NCI-H345 (cell line): ENCODE results near the gene HEATR5A.
"Not testable (repeated sequence)": the region's sequence is repeated elsewhere in the genome, so short reads cannot be mapped to it uniquely, and the experiment has no call there.

Experiments used
- DNase-seq: peaks from one replicate; lab custom pipeline; 2025; lab: John Stamatoyannopoulos, UW

The HEATR5A gene

GRCh38 chr14:31283578-31284252 is 136.6 kb downstream of the HEATR5A start:
- peak; percentile 16 for DNase-seq

DNA sequence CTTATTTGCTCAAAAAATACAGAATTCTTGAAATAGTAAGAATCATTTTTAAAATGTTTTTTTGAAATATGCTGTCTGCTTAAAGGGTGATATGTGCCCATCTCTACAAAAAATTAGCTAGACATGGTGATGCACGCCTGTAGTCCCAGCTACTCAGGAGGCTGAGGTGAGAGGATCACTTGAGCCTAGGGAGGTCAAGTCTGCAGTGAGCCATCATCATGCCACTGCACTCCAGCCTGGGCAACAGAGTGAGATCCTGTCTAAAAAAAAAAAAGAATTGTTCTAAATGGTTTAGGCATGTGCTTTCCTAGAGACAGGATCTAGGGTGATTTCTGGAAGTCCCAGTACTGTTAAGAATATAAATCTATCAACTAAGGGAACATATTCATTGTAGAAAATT is 137.2 kb downstream of the HEATR5A start:
- DNase-seq: no peak

DNA sequence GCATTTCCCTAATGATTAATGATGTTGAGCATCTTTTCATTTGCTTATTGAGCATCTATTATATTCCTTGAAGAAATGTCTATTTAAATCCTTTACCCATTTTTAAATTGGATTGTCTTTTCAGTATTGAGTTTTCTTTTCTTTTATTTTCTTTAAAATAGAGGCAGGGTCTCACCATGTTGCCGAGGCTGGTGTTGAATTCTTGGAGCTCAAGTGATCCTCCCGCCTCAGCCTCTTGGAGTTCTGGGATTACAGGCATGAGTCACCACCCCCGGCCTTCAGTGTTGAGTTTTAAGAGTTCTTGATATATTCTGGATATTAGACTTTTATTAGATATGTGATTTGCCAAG is 139.5 kb downstream of the HEATR5A start:
- no peak for DNase-seq

DNA sequence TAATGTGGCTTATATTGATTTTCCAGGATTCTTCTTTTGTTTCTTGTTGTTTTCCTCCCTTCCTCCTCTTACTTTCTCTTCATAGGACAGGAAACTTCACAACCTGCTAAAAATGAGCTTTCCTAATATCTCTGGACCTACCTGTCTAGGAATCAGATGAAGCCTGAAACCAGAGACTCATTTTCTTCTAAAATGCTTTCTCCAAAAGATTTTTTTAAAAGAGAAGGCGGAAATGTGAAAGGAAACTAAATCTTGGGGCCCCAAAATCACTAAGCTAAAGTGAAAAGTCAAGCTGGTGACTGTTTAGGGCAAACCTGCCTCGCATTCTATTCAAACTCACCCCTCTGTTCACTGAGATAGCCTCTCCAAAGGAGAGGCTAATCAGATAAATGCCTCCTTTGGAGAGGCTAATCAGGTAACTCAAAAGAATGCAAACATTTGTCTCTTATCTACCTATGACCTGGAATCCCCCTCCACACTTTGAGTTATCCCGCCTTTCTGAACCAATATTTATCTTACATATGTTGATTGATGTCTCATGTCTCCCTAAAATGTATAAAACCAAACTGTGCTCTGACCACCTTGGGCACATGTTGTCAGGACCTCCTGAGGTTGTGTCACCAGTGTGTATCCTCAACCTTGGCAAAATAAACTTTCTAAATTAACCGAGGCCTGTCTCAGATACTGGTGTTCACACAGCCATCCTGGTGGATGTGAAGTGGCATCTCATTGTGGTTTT is 140.0 kb downstream of the HEATR5A start:
- DNase-seq: no peak

GRCh38 chr14:31278883-31279282 is 141.5 kb downstream of the HEATR5A start:
- DNase-seq: no peak

DNA sequence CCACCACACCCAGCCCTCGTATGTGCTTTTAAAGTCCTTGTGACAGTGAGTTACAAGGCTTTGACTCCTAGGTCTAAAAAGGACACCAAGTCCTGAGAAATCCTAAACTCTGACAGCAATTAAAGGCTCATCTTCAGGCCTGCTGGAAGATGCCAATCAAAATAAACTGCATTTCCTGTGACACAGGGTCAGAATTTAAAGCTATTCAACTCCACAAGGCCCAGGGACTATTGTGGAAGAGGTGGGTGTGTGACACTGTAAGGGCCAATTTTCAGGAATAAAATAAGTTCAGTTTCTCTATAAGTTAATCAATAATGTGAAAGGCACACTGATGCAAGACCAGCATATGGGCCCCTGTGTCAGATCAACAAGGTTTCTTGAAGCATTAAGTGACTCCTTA is 143.3 kb downstream of the HEATR5A start:
- DNase-seq: no peak

- not testable (repeated sequence) for DNase-seq
Observed at GRCh38 chr14:31276417-31276816, 143.9 kb downstream of the HEATR5A start.

GRCh38 chr14:31275731-31276130 is 144.6 kb downstream of the HEATR5A start:
- no peak for DNase-seq

DNA sequence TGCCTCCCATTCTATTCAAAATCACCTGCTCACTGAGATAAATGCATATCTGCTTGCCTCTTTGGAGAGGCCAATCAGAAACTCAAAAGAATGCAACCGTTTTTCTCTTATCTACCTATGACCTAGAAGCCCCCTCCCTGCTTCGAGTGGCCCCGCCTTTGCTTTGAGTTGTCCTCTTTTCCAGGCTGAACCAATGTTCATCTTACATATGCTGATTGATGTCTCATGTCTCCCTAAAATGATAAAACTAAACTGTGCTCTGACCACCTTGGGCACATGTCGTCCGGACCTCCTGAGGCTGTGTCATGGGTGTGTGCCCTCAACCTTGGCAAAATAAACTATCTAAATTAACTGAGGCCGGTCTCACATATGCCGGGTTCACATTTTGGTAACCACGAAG is 148.7 kb downstream of the HEATR5A start:
- DNase-seq: no peak

DNA sequence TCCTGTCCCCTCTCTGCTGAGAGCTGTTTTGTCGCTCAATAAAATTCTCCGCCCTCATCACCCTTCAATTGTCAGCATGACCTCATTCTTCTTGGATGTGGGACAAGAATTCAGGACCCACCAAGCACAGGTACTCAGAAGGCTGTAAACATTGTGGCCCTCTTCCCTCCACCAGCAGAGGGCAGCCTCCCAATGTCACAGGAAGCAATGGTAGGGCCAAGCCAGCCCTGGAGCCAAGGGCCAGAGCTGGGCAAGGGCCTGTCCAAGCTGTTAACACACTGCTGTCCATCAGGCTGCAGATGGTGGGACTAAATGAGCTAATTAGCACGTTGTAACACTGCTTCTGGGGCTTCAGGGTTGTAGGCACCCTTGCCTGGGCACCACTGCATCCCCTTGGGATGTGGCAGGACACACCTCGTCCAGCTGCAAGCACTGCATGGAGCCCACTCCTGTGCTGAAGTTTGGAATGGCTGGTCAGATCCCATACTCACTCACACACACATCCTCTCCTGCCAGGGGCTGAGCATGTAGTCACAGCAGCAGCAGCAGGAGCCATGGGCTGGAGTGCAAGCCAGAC is 150.1 kb downstream of the HEATR5A start:
- DNase-seq: no peak

GRCh38 chr14:31269634-31270195 is 150.6 kb downstream of the HEATR5A start:
- no peak for DNase-seq

DNA sequence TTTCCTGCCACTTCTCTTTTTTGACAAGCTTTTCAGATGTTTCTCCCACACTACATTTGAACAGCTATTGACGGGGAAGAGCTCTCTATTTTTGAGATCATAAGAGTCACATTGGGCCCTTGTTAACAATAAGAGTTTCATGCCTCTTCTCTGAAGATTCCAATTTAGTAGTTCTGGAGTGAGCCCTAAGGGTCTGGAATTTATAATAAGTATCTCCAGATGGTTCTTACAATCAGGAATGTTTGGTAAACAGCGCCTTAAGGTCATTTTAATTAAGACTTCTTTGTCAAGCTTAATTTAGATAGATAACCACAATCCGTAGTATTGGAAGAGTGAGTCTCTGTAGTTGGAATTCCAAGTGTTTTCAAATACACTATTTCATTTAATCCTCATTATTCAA is 152.1 kb downstream of the HEATR5A start:
- no peak for DNase-seq

DNA sequence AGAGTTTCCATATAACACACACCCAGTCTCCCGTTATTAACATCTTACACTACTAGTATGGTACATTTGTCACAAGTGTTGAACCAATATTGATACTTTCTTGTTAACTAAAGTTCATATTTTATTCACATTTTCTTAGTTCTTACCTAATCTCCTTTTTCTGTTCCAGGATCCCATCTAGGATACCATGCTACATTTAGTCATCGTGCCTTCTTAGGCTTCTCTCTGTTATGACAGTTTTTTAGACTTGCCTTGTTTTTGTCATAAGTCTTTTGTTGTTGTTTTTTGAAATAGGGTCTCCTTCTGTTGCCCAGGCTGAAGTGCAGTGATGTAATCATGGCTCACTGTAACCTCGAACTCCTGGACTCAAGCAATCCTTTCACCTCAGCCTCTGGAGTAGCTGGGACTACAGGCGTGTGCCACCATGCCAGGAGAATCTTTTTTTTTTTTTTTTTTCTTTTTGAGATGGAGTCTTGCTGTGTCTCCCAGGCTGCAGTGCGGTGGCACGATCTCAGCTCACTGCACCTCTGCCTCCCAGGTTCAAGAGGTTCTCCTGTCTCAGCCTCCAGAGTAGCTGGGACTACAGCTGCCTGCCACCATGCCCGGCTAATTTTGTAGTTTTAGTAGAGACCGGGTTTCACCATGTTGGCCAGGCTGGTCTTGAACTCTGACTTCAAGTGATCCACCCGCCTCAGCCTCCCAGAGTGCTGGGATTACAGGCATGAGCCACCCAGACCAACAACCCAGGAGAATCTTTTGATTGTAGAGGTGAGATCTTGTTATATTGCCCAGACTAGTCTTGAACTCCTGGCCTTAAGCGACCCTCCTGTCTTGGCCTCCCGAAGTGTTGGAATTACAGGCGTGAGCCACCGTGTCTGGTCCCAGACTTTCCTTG is 153.7 kb downstream of the HEATR5A start:
- DNase-seq: no peak

DNA sequence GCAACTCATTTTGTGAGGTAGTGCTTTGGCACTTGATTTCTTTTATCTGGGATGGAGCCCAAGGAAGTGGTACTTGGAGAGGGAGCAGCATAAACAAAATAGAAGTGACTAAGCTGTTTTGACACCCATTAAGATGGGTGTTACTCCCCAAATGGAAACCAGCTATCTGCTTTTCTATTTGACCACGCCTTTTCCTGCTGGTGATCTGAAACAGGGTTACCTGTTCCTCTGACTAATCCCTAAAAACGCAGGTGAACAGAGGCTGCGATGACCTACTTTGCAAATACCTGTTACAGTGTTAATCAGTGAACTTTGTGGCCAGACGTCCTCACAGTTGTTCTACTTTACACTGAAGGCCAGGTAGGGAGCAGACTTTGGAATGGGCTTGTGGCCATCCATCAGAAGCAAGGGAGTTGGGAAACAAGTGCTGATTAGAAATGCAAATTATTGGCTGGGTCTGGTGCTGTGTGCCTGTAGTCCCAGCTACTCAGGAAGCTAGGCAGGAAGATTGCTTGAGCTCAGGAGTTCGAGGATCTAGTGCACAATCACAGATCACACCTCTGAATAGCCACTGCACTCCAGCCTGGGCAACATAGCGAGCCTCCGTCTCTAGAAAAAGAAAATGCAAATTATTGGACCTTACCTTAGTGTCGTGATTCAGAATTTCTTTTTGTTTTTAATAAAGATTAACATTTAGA is 154.5 kb downstream of the HEATR5A start:
- no peak for DNase-seq

- no peak for DNase-seq
Observed at GRCh38 chr14:31263485-31264133, 156.7 kb downstream of the HEATR5A start.

DNA sequence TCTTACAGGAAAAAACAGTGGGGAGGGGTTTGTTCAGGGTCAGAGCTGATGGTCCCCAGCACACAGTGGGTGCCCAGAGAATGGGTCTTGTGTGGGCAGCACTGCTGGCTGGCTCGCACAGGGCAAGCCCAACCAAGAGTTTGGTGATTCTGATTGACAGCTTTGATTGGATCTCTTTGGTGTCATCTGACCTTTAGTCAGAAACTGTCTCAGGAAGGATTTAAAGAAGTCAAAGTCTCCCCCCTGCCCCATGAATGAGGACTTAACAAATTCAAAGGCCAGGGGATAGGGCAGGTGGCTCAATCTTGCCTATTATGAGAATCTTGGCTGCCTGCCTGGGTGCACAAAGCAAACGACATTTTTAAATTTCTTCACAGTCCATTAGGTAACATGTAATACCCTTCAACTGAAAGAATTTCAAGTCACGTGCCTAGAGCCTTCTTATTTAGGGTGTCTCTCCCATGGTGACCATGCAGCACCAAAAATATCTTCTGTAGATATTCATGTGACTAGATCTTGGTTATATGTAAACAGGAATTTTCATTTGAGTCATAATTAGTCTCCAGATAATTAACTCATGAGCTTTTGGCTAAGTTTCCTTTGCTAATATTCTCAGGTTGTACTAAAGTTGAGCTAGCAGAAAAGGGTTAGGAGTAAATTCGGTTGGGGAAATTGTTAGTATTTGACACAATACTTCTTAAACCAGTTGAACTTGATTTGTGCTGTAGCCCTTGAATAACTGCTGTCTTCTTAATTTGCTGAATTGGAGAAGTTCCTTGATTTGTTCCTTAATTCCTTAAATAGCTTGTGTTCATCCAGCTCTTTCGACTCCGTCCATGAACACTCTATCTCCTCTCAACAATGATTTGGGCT is 158.3 kb downstream of the HEATR5A start:
- no peak for DNase-seq

- no peak for DNase-seq
Observed at GRCh38 chr14:31261523-31261858, 158.9 kb downstream of the HEATR5A start.

GRCh38 chr14:31259040-31259435 is 161.3 kb downstream of the HEATR5A start:
- not testable (repeated sequence) for DNase-seq

GRCh38 chr14:31258427-31259039 is 161.8 kb downstream of the HEATR5A start:
- DNase-seq: no peak
